Sciatic nerve (tissue), 2 donors: ENCODE measurements around the gene SPATA2L. TPM values are rescaled to one million over a fixed set of nuclear protein-coding genes. Genes with fewer than 3 reads are reported as not detected.

ENCODE experiments used
- ATAC-seq: fragments of 200-7000 bp; cut with Tn5 transposase; one replicate; pipeline ENCODE4 v1.9.1; 2020; ENCODE audit warnings: mild to moderate bottlenecking, moderate library complexity
- DNase-seq: peaks from one replicate; pipeline ENCODE4 v3.0.0-alpha.2; 2020; ENCODE audit warnings: low spot score
- intact Hi-C: fragments of 100-400 bp; cut with DNase I; formaldehyde crosslinking; loops from one replicate; pipeline ENCODE4 v1.14.2; 2022
- total RNA-seq: library from RNA; stranded (reverse); fragmentation: NEBNext Ultra II Directional; extraction: Animal tissue kit (Norgen Biotek cat#: 25700); gene quantifications from one replicate; pipeline ENCODE4 v1.2.1, GENCODE V29; 2021
- donor health status: DM: no; HTN: no; CAD: no.
- donor health status: DM: no; HTN: no; CAD: no.

Gene SPATA2L
- total RNA-seq, 1 donor from 2014 or later = 10.6 TPM

DNA sequence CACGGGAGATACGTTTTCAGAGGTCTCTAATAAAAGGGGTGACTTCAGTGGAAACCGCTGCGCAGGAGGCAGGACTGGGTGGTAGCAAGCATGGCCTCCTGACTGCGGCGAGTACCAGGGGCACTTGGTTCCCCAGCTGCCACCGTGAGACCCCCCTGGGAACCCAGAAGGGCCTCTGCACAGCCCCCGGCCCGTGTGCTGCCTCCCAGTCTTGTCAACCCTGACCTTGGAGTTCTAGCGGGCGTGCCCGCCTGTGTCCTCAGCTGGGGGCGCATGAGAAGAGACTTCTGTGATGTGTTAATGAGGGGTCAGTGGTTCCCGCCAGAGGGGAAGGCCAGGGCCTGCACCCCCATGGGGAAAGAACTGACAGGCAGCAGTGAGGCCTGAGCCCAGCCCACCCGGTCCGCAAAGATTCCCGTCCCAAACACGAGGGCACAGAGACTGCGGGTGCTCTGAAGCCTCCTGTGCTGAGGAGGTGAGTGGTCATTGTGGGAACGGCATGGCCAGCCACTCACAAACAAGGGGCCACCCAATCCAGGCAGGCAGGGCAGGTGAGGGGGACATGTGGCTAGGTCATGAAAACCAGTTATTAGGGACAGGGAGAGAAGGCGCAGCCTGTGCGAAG, 29.2 kb upstream of the SPATA2L start:
- no peak for DNase-seq
- no peak for ATAC-seq
- intact Hi-C loops = no loop called here

DNA sequence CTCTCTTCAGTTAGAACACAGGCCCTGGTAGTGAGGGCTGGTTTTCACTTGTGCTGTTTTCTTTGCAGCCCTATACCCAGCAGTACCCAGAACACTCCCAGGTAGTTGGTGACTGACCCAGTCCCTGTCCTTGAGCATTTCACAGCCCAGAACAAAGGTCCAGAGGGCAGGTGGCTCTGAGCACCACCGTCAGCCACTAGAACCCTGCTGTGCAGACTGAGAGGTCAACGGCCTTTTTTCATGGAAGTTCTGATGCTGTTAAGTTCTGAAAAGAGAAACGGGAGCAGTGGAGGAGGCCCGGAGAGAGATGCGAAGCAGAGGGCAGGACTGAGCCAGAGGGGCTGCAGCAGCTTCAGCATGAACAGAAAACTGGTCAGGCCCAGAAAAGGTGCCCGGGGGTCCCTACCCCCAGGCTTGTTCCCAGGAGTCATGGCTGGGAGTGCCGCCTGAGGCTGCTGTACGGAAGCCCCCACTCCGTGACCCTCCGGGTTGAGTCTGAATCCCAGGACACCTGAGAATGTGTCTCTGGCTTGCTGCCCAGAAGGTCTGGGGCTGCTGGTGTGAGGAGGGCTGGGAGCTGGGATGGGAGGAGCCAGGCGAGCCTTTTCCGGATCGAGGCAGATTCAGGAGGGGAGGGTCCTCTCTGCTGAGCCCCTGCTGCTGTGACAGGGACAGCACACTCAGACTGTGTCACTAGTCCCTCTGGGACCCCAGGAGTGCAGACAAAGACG, 28.5 kb upstream of the SPATA2L start:
- intact Hi-C loops = no loop called here
- no peak for ATAC-seq
- DNase-seq = no peak

DNA sequence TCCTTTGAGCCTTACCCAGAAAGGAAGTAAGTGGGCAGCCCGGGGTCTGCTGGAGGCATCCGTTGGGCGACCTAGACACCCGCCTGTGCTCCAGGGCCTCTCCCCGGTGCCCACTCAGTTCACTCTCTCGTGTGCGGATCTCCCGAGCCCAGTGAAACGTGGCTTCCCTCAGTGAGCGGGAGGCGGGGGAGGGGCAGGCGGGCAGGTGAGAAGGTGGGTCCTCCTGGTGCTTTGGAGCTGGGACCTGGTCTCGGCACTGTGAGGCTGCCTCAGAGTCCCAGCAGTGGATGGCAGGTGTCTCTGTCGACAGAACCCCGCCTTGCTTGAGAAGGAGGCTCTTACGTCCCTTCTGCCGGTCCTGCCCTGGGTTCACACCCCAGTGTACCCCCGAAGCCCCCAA, 27.8 kb upstream of the SPATA2L start:
- ATAC-seq = no peak

DNA sequence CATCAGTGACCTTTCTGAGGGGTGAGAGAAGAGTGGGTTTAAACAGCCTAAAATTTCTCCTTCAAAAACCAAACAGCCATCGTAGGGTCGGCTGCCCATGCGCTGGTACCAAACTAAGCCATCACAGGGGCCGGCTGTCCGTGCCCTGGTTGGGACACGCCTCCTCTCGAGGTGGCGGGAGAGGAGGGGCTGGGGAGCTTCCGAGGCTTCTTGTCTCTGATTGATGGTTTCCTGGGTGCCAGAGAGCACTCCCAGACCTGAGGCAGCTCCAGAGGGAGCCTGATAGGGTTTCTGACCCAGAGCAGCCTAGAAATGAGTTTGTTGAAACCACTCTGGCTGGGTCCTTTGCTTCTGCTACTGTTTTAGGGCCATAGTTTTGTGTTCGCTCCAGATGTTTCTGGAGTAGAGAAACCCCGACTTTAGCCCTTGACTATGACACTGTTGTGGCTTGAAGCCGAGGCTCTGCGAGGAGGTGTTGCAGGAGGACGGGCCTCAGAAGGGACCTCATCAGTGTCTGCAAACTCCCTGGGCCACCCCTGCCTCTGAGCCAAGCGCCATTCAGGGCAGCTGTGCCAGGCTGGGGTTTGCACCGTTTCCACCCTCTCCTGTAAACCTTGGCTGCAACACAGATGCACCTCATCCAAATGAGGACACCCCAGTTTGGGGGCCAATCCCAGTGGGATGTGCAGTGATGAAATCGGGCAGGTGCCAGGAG, 26.1 kb upstream of the SPATA2L start:
- ATAC-seq (no peak), DNase-seq (no peak)
- intact Hi-C loops = no loop called here

More for the DNA sequence above, 27.8 kb upstream of the SPATA2L start:
- intact Hi-C loops = no loop called here
- DNase-seq = no peak

DNA sequence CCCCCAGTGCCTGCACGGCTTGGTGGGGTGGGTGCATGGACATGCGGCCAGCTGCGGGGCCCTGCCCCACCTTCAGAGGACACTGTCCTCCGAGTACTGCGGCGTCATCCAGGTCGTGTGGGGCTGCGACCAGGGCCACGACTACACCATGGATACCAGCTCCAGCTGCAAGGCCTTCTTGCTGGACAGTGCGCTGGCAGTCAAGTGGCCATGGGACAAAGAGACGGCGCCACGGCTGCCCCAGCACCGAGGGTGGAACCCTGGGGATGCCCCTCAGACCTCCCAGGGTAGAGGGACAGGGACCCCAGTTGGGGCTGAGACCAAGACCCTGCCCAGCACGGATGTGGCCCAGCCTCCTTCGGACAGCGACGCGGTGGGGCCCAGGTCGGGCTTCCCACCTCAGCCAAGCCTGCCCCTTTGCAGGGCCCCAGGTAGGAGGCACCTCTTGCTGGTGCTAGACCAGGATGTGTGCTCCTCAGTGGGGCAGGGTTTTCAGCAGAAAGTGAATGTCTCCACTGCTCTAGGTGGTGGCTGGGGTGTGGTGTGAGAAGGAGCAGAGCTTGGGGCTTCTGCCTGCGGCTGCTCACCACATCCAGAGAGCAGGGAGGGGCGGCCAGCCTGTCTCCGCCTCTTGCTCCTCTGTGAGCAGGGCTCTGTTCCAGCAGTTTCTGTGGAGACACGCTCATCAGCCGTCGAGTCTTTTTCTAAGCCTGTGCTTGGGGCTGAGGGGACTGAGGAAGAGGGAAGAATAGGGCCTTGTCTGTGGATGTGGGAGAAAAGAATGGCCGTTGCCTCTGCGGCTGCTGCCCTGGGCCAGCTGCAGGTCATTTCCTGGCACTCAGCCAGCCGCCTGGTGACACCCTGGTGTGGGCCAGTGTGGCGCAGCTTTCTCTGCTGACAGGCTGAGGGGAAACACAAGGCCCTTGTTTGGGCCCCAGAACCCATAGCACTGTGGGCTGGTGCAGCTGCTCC, 22.1 kb upstream of the SPATA2L start:
- peak; percentile 57 for ATAC-seq
- DNase-seq = peak; percentile 92
- intact Hi-C loops = no loop called here

DNA sequence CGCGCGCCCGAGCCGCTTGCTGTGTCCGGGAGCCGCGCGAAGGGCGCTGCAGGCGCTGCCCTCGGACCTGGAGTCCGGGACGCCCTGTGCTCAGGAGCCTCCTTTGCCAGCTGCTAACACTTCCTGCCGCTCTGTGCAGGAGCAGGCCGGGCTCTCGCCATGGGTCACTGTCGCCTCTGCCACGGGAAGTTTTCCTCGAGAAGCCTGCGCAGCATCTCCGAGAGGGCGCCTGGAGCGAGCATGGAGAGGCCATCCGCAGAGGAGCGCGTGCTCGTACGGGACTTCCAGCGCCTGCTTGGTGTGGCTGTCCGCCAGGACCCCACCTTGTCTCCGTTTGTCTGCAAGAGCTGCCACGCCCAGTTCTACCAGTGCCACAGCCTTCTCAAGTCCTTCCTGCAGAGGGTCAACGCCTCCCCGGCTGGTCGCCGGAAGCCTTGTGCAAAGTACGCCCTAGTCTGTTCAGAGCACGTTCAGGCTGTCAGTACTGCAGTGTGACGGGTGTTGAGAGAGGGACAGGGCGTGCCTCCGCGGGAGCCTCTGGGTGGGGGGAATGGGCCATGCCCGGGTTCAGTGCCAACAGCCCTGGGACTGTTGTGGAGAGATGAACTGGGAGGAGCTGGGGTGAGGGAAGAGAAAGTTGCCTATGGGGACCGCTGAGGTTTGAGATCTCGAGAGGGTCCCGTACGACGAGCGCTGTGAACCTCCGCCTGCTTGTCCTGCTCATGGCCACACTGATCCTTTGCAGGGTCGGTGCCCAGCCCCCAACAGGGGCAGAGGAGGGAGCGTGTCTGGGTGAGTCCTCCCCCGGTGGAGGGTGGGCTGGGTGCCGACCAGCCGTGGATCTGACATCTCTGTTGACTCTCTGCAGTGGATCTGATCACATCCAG, 21.1 kb upstream of the SPATA2L start:
- intact Hi-C loops = no loop called here
- ATAC-seq (peak; percentile 19), DNase-seq (no peak)

DNA sequence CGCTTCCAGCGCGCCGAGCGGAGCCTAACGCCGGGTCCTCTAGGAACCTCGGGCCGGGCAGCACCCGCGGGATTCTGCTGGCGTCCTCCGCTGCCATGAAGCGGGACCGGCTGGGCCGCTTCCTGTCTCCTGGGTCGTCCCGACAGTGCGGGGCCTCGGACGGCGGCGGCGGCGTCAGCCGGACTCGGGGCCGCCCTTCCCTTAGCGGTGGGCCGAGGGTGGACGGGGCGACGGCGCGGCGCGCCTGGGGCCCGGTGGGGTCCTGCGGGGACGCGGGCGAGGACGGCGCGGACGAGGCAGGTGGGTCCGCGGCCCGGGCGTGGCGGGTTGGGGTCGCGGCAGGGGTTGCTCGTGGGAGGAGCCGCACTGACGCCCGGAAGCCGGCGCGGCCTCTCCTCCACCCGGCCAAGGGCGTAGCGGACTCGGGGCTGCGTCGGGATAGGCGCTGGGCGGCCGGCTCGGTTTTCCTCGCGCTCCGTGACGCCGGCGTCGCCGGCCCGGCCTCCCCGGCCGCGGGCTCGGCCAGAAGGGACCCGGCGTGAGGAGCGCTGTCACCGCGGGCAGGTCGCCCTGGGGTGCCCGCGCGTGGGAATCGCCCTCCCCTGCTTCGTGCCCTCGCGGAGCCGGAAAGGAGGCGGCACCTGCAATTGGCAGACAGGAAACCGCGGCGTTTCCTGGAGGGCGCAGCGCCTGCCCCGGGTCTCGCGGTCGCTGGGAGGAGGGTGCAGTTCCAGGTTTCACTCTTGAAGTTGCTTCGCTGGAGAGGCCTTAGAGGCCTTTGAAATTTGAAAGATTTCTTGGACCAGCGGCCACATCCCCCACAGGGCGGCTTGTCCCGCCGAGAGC, 20.3 kb upstream of the SPATA2L start:
- intact Hi-C loops = no loop called here
- no peak for ATAC-seq
- DNase-seq = no peak

DNA sequence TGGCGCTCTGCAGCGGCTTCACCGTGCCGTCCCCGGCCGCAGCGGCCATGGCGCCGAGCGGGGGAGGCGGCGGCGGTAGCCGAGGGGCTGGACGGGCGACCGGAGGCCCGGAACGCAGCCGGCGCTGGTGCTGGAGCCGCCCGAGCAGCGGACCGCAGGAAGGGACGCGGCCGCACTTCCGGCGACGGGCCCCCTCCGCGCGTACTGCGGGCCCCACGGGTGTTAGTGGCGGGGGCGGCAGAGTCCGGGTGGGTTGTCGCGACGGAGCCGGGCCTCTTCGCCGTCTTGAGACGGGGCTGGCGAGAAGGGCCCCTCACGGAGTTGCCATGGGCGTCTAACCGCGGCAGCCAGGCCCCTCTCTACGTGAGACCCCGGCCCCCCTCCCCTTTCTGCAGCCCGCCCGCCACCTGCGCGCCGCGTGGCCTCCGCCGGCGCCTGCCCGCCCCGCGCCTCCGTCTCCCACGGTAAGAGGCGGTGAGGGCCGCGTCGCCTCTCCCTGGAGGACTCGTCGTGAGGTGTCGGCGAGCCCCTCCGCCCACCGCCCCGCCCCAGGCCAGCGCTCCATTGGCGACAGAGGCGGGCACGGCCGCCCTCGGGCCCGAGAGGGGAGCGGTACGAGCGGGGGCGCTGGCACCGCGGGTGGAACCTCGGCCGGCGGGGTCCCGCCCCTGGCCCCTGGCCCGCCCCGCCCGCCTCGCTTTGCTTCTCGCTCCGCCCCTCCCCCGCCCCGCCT, 19.5 kb upstream of the SPATA2L start, which contains the start of the genes VPS9D1 and ZNF276:
Gene VPS9D1, minus strand, starts transcription at position 86 of the 733 bp plus-strand sequence. Its CDS starts 37 bp downstream, at position 49.
Gene ZNF276, plus strand, starts transcription at position 725 of the 733 bp plus-strand sequence. CDS start 104 bp downstream, outside the sequence.
- intact Hi-C loops = no loop called here
- ATAC-seq (peak; percentile 83), DNase-seq (peak; percentile 92)

DNA sequence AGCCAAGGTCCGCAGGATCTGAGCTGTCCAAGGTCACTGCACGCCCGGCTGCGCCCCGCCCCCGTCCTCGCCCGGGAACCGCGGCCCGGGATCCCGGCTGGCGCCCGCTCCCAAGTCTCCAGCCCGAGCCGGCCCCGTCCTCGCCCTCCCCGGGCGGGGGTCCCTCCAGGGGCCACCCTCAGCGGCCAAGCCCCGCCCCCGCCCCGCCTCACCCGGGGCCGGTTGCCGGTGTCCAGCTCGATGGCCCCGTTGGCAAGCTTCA, 19.0 kb upstream of the SPATA2L start:
- intact Hi-C loops = no loop called here
- DNase-seq (no peak), ATAC-seq (peak; percentile 7)

DNA sequence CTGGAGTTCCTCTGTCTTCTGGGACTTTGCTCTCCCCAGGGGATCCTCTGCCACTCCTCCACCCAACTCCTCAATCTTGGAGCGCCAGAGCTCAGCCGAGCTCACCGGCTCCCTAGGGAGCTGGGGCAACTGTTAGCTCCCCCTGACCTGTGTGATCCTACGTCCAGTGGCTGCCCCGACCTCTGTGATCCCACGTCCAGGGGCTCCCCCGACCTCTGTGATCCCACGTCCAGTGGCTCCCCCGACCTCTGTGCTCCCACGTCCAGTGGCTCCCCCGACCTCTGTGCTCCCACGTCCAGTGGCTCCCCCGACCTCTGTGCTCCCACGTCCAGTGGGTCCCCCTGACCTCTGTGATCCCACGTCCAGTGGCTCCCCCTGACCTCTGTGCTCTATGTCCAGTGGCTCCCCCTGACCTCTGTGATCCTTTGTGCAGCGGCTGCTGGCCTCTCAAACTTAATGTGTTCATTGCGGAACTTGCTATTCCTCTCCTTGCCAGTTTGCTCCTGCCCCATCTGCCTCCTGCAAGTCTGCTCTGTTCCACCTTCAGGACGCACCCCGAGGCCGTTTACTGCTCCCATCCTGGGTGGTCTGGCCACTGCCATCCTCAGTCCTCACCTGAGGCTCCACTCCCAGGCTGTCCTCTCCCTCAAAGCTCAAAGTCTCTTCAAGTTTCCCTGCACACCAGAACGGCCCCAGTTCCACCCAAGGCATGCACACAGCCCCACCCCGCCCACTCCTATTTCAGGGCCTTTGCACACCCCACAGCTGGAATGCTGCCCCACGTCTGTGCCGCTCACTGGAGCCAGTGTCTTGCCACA, 16.4 kb upstream of the SPATA2L start:
- intact Hi-C loops = no loop called here
- DNase-seq = no peak
- no peak for ATAC-seq

DNA sequence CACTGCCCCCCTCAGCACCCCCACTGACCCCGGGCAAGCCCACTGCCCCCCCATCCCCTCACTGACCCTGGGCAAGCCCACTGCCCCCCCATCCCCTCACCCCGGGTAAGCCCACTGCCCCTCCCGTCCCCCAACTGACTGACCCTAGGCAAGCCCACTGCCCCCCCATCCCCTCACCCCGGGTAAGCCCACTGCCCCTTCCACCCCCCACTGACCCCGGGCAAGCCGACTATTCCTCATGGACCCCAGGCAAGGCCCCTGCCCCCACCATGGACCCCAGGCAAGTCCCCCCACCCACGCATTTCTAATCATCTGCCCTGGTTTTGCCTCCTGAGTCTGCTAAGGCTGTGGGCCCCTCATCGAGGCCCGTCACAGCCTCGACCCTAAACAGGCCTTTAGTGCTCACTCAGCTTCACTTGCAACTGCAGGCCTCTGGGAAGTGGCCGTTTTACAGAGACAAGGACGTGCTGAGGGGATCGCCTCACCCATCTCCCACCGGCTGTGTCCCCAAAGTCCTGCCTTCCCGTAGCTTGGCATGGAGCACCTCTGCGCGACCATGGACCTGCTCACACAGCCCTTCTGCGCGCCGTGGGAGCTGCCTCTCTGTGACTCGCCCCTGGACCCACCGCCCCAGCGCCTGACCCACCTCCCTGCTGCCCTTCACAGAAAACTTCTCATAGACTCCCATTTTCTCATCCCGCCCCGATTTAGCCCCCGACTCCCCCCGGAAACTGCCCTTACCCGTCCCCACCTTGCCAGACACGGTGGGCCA, 15.6 kb upstream of the SPATA2L start:
- ATAC-seq (no peak), DNase-seq (no peak)
- intact Hi-C loops = no loop called here

DNA sequence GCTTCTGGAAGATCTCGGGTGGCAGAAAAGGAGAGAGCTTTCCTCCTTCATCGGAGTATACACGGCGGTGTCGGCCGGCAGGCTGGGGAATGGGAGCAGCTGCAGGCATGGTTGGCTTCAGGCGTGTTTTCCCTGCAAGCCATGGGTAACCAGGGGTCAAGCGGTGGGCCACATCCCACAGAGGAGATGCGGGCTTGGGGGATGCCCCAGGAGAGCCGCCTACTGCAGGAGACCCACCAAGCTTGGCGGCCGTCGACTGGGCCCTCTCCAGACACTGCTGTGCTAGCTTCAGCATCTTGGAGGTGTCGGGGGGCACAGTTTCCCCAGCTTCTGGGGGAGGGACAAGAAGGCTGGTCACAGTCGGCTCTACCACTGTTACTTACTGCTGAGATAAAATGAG, 15.0 kb upstream of the SPATA2L start:
- ATAC-seq = no peak
- no peak for DNase-seq
- intact Hi-C loops = no loop called here

DNA sequence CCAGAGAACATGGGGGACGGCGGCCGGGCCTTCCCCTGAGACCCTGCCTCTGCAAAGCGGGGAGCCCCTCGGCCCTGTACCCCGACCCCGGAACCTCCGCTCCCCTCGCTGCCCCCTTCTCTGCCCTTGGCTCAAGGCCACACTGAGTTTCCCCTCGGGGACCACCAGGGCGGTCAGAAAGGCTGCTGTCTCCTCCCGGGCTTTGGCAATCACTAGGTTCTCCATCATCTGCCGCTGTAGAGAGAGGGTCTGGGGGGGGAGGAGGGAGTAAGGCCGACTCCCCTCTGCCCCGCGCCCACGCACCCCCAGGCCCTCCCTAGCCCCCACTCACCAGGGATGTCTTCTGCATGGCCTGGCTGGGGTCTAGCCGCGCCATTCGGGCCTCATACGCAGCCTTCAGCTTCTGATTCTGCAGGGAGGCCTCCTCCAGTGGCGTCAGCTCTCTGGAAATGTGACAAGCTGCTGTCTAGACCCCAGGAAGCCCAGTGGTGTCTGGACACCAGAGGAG, 10.8 kb upstream of the SPATA2L start:
- no peak for DNase-seq
- intact Hi-C loops = no loop called here

DNA sequence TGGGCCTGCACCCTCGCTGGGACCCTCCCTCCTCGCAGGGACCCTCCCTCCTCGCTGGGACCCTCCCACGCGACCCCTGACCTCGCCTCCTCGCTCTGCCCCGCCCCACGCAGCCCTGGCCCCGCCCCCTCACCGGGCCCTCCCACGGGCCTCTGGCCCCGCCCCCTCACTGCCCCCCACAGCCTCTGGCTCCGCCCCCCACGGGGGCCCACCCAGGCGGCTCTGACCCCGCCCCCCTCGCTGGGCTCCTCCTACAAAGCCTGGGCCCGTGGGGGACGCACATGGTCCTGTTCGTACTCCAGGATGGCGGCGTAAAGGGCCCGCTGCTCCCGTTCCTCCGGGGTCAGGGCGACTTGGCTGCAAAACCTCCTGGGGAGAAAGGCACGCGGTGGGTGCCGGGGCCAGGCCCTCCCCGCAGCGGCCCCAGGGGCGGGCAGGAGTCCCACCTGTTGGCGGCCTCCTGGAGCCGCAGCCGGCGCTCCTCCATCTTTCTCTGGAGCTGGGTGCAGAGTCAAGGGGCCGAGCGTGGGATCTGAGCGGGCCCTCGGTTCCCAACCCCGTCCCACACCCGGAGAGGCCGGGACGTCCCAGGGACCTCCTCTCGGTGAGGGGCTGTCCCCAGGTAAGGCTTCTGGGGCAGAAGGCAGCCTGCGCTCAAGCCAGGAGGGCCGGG, 10.2 kb upstream of the SPATA2L start:
- DNase-seq (no peak), ATAC-seq (peak; percentile 21)
- intact Hi-C loops = no loop called here

More for the DNA sequence above, 10.8 kb upstream of the SPATA2L start:
- no peak for ATAC-seq
